NB4 (cell line): Measurements from ENCODE around the gene ESR1.

Source experiments
- CTCF ChIP-seq: IDR thresholded peaks from one replicate; pipeline ENCODE4 v1.5.1; 2012; ENCODE audit warnings: low read depth, low read length
- MAX ChIP-seq: IDR thresholded peaks from 2 replicates; pipeline ENCODE4 v1.6.1; 2011; ENCODE audit warnings: low read depth, low read length
- MYC ChIP-seq: IDR thresholded peaks from 2 replicates; pipeline ENCODE4 v1.6.1; 2011; ENCODE audit warnings: low read depth, low read length
- POLR2A ChIP-seq: IDR thresholded peaks from 2 replicates; pipeline ENCODE4 v1.6.1; 2011; ENCODE audit warnings: mild to moderate bottlenecking; ENCODE audit not compliant: insufficient read length; ENCODE audit errors: extremely low read depth

GRCh38 chr6:151842816-151843215 lies 35.3 kb downstream of the ESR1 start:
- TF ChIP-seq POLR2A (no peak), CTCF (no peak), MYC (no peak), MAX (no peak)
